ENCODE data around the gene MRPL43. TPM values are rescaled to one million over a fixed set of nuclear protein-coding genes. Genes with fewer than 3 reads are reported as not detected.

The MRPL43 gene
- total and polyA plus RNA-seq, 10 of the 15 experiments (the other 5 are each of a cell fraction or from before 2014, with no cell fraction given) = 16.6 to 108 (median 65.1) TPM

GRCh38 chr10:100986952-100987684, at the start of gene MRPL43, which contains the start of gene TWNK (continued):
- TF ChIP-seq FOXK2 (IDR thresholded peaks at IDR 0.05) (peak; percentile 74), EED (IDR thresholded peaks at IDR 0.05; ENCODE audit: low read depth) (no peak), PML (IDR thresholded peaks at IDR 0.05; ENCODE audit: low read length) (no peak; the same call in 1 of the 2 replicates), POLR2AphosphoS2 (IDR thresholded peaks at IDR 0.05; ENCODE audit: low read depth, low read length) (no peak), MXI1 (IDR thresholded peaks at IDR 0.05; ENCODE audit: low read depth, low read length) (peak; percentile 100), CEBPZ (IDR thresholded peaks at IDR 0.05; ENCODE audit: low read depth, low read length) (no peak), PAX8 (IDR thresholded peaks at IDR 0.05) (no peak), POLR2AphosphoS5 (IDR thresholded peaks at IDR 0.05; ENCODE audit: low read length) (peak; percentile 74; the same call in 1 of the 2 replicates), ASH2L (IDR thresholded peaks at IDR 0.05; ENCODE audit: borderline replicate concordance, low read depth) (peak; percentile 83; the same call in 1 of the 2 replicates), NFYB (IDR thresholded peaks at IDR 0.05; ENCODE audit: insufficient read depth, low read depth, low read length) (no peak), TCF7 (IDR thresholded peaks at IDR 0.05; ENCODE audit: borderline replicate concordance) (no peak), MTA2 (IDR thresholded peaks at IDR 0.05; ENCODE audit: low read depth) (peak; percentile 88), ZNF384 (IDR thresholded peaks at IDR 0.05; ENCODE audit: borderline replicate concordance, low read depth, low read length) (no peak), SUPT20H (IDR thresholded peaks at IDR 0.05; ENCODE audit: borderline replicate concordance, control insufficient read depth, low read depth, low read length) (no peak), ESRRA (IDR thresholded peaks at IDR 0.05; ENCODE audit: low read length) (no peak)

Measured in GM12878 (cell line).